HepG2 (cell line): Measurements from ENCODE around the gene ITPR1. TPM values are rescaled to one million over a fixed set of nuclear protein-coding genes. Genes with fewer than 3 reads are reported as not detected.

Source experiments
- ATAC-seq: fragments of 200-7000 bp; cut with Tn5 transposase; 3 replicates; pipeline ENCODE4 v1.9.1; 2020; ENCODE audit warnings: mild to moderate bottlenecking, moderate library complexity
- BruUV-seq: library from RNA; stranded (reverse); fragments of 400-500 nt; replicated peaks from 2 replicates; lab custom pipeline; 2021; lab: Mats Ljungman, UMichigan
- CTCF ChIA-PET: fragments of 300-600 bp; formaldehyde crosslinking; extraction: SDS; loops from one replicate; lab custom pipeline; 2021; ENCODE audit warnings: low total read pairs, inconsistent platforms, low intra/inter-chr PET ratio; lab: Yijun Ruan, JAX
- POLR2A ChIA-PET: fragments of 350-600 bp; sonication (Branson Sonifier 250); formaldehyde crosslinking; loops from one replicate; lab custom pipeline; 2020; ENCODE audit warnings: antibody characterized with exemption, inconsistent platforms; lab: Yijun Ruan, JAX
- DNase-seq: peaks from one replicate; pipeline ENCODE4 v3.0.0-alpha.2; 2015; ENCODE audit warnings: low spot score
- FAIRE-seq: peaks from 3 replicates; lab custom pipeline; 2011; peaks lifted over from hg19 to GRCh38; lab: Jason Lieb, UNC
- H2AFZ ChIP-seq: one replicate; pipeline ENCODE4 v1.6.1; 2011; ENCODE audit warnings: low read length, inconsistent platforms
- H3K27ac ChIP-seq: fragments of 300-600 bp; 3 replicates; pipeline ENCODE4 v1.8.0; 2011; ENCODE audit warnings: mixed run types, mild to moderate bottlenecking, mixed read lengths, low read length, inconsistent platforms; ENCODE audit not compliant: insufficient read depth; ENCODE audit errors: extremely low read length
- H3K27me3 ChIP-seq, 2 experiments: fragments of 200-600 bp in 1 of 2; 2 replicates in 1 of 2; 3 replicates in 1 of 2; pipeline versions ENCODE4 v1.6.0 to v1.8.0; 2011; ENCODE audit warnings: low read length in 2 of 2, mild to moderate bottlenecking in 2 of 2, moderate library complexity in 2 of 2, inconsistent platforms in 1 of 2; ENCODE audit not compliant: insufficient read depth in 2 of 2, control insufficient read depth in 1 of 2
- H3K36me3 ChIP-seq, 2 experiments: fragments of 200-600 bp in 1 of 2; replicated peaks in 1 of 2; 2 replicates in 1 of 2; 3 replicates in 1 of 2; pipeline versions ENCODE4 v1.5.1 to v1.8.0; 2011; ENCODE audit warnings: low read length in 2 of 2, inconsistent platforms in 1 of 2; ENCODE audit not compliant: insufficient read depth in 2 of 2, control insufficient read depth in 1 of 2
- H3K4me1 ChIP-seq: 2 replicates; pipeline ENCODE4 v1.5.1; 2012; ENCODE audit warnings: low read length, inconsistent platforms; ENCODE audit not compliant: insufficient read depth
- H3K4me2 ChIP-seq: 2 replicates; pipeline ENCODE4 v1.6.0; 2011; ENCODE audit warnings: low read depth, low read length, inconsistent platforms
- H3K4me3 ChIP-seq, 3 experiments: fragments of 200-600 bp in 1 of 3; sonication (generic), shearing (Covaris generic) in 1 of 3; replicated peaks in 1 of 3; 2 replicates each; pipeline ENCODE4 v1.5.1; 2011 to 2016; ENCODE audit warnings: low read length in 3 of 3, inconsistent platforms in 2 of 3, low read depth in 2 of 3, mild to moderate bottlenecking in 2 of 3, control low read depth in 1 of 3, mixed read lengths in 1 of 3; ENCODE audit not compliant: insufficient read depth in 1 of 3
- H3K79me2 ChIP-seq: one replicate; pipeline ENCODE4 v1.6.1; 2011; ENCODE audit warnings: low read length, inconsistent platforms; ENCODE audit not compliant: insufficient read depth
- H3K9ac ChIP-seq: 2 replicates; pipeline ENCODE4 v1.6.0; 2011; ENCODE audit warnings: mild to moderate bottlenecking, low read depth, low read length, inconsistent platforms; ENCODE audit not compliant: insufficient read depth
- H3K9me3 ChIP-seq: 2 replicates; pipeline ENCODE4 v1.5.1; 2012; ENCODE audit warnings: mild to moderate bottlenecking, low read length
- H4K20me1 ChIP-seq: 2 replicates; pipeline ENCODE4 v1.6.0; 2011; ENCODE audit warnings: inconsistent platforms, mild to moderate bottlenecking, low read length, moderate library complexity; ENCODE audit not compliant: insufficient read depth
- ELF1 ChIP-seq: sonication (generic); formaldehyde crosslinking; IDR thresholded peaks from 2 replicates; pipeline ENCODE4 v1.4.0; 2020; ENCODE audit warnings: missing genetic modification reagents
- EP300 ChIP-seq, 3 experiments: sonication (generic) in 1 of 3; formaldehyde crosslinking in 1 of 3; IDR thresholded peaks; 2 replicates each; pipeline versions ENCODE4 v1.5.1 to v1.6.1; 2011 to 2020; ENCODE audit warnings: low read depth in 2 of 3, low read length in 2 of 3, borderline replicate concordance in 1 of 3, improper control_type of control experiment in 1 of 3, mild to moderate bottlenecking in 1 of 3, missing genetic modification reagents in 1 of 3, moderate library complexity in 1 of 3
- FOXK1 ChIP-seq: sonication (generic); formaldehyde crosslinking; IDR thresholded peaks from 2 replicates; pipeline ENCODE4 v1.4.0; 2020; ENCODE audit warnings: low read depth, missing genetic modification reagents, borderline replicate concordance
- MAF1 ChIP-seq: sonication (generic); formaldehyde crosslinking; IDR thresholded peaks from 2 replicates; pipeline ENCODE4 v1.5.0; 2020; ENCODE audit warnings: missing genetic modification reagents, borderline replicate concordance
- MXI1 ChIP-seq: IDR thresholded peaks from 3 replicates; pipeline ENCODE4 v1.6.1; 2012; ENCODE audit warnings: low read depth, low read length, inconsistent platforms, borderline replicate concordance
- NFAT5 ChIP-seq: sonication (generic); formaldehyde crosslinking; IDR thresholded peaks from 2 replicates; pipeline ENCODE4 v1.4.0; 2020; ENCODE audit warnings: missing genetic modification reagents
- PRDM4 ChIP-seq: sonication (generic); formaldehyde crosslinking; IDR thresholded peaks from 2 replicates; pipeline ENCODE4 v1.9.0; 2021; ENCODE audit warnings: missing genetic modification reagents, borderline replicate concordance
- ZBTB33 ChIP-seq: sonication (generic); formaldehyde crosslinking; IDR thresholded peaks from 2 replicates; pipeline ENCODE4 v1.4.0; 2020; ENCODE audit warnings: missing genetic modification reagents
- ZNF326 ChIP-seq: sonication (generic); formaldehyde crosslinking; IDR thresholded peaks from 2 replicates; pipeline ENCODE4 v1.4.0; 2020; ENCODE audit warnings: missing genetic modification reagents, borderline replicate concordance
- ZNF772 ChIP-seq: sonication (generic); formaldehyde crosslinking; IDR thresholded peaks from 2 replicates; pipeline ENCODE4 v1.5.0; 2020; ENCODE audit warnings: mild to moderate bottlenecking, missing genetic modification reagents
- ZSCAN31 ChIP-seq: sonication (generic); formaldehyde crosslinking; IDR thresholded peaks from 2 replicates; pipeline ENCODE4 v1.5.0; 2020; ENCODE audit warnings: low read depth, mild to moderate bottlenecking, missing genetic modification reagents
- WGBS: methylation state at CpG from one replicate; pipeline ENCODE4 v1.1.6; 2017; ENCODE audit warnings: low lambda C conversion rate; 5-methylcytosine and 5-hydroxymethylcytosine counted together
- in situ Hi-C: cut with HindIII; loops from 2 replicates; pipeline ENCODE4 v1.10.0; 2017; ENCODE audit warnings: low pct_unique_long_range_greater_than_20kb; ENCODE audit not compliant: extremely low pct_ligation_motif_present
- intact Hi-C: fragments of 100-400 bp; cut with micrococcal nuclease; formaldehyde crosslinking; loops from one replicate; pipeline ENCODE4 v1.10.0; 2022; ENCODE audit not compliant: unreplicated experiment
- polyA plus RNA-seq, 8 experiments: library from polyadenylated mRNA; depleted of rRNA in 3 of 8; stranded (reverse) in 7 of 8; unstranded in 1 of 8; fragments of >200 nt; fragmentation: Illumina TruSeq in 4 of 8; extraction: Trizol in 4 of 8; gene quantifications; 2 replicates each; pipeline versions ENCODE4 v1.2.1 to v1.2.3, GENCODE V29; 2011 to 2016; ENCODE audit warnings: low read depth in 4 of 8, missing spikeins in 1 of 8, mixed read lengths in 1 of 8; ENCODE audit not compliant: insufficient read depth in 1 of 8
- total RNA-seq, 5 experiments: library from RNA; depleted of rRNA; stranded (reverse); fragments of >200 nt; fragmentation: Illumina TruSeq; extraction: Trizol; gene quantifications; 2 replicates each; pipeline ENCODE4 v1.2.3, GENCODE V29; 2016; ENCODE audit warnings: low read depth in 1 of 5

ITPR1 gene
- total and polyA plus RNA-seq, 2 of the 13 experiments (the other 11 are each of a cell fraction or from before 2014, with no cell fraction given): 10.0 to 11.4 TPM

- no peak for TF ChIP-seq ZBTB33 (CRISPR knock-in tag)
- TF ChIP-seq ZNF772 (CRISPR knock-in tag): no peak
These were observed 357.7 kb downstream of the ITPR1 start (continued) for GRCh38 chr3:4850928-4851265.

- H3K9ac ChIP-seq: no peak overlapping the region
- H4K20me1 ChIP-seq: no peaks in the 10 kb centered on the region
- H3K27ac ChIP-seq: no peak overlapping the region
- BruUV-seq: no TSS peak
- H3K27me3 ChIP-seq: no peaks in the 10 kb centered on the region; a peak in 1 of 5 replicates
- FAIRE-seq (no peak), DNase-seq (no peak), ATAC-seq (no peak)
- in situ Hi-C loops (no loop called here), intact Hi-C loops (no loop called here)
- CTCF ChIA-PET: no interaction called here
- POLR2A ChIA-PET: no interaction called here
- H3K36me3 ChIP-seq: no peaks in the 10 kb centered on the region
- no peak overlapping the region for H2AFZ ChIP-seq
- WGBS: 64% methylated on average over 5 of the region's 5 CpGs
- H3K4me1 ChIP-seq: peaks cover 11% of the 10 kb centered on the region; the same call in 1 of the 2 replicates
- H3K4me2 ChIP-seq: no peak overlapping the region
- no peaks in the 10 kb centered on the region for H3K9me3 ChIP-seq
- no peaks in the 10 kb centered on the region for H3K79me2 ChIP-seq
- H3K4me3 ChIP-seq: no peak overlapping the region
- TF ChIP-seq FOXK1 (CRISPR knock-in tag): no peak
- no peak for TF ChIP-seq PRDM4 (CRISPR knock-in tag)
- TF ChIP-seq MXI1: no peak
- TF ChIP-seq ZSCAN31 (CRISPR knock-in tag): no peak
- TF ChIP-seq MAF1 (CRISPR knock-in tag): no peak
- TF ChIP-seq EP300 (IDR thresholded peaks at IDR 0.05; ENCODE audit: low read depth in 2 of 2, low read length in 2 of 2): no peak
- no peak for TF ChIP-seq EP300 (CRISPR knock-in tag; IDR thresholded peaks at IDR 0.05; ENCODE audit: borderline replicate concordance)
- no peak for TF ChIP-seq ELF1 (CRISPR knock-in tag)
- TF ChIP-seq ZNF326 (CRISPR knock-in tag): no peak
- TF ChIP-seq NFAT5 (CRISPR knock-in tag): no peak
These were observed 359.9 kb downstream of the ITPR1 start for GRCh38 chr3:4852780-4853748.
